ENCODE measurements around the gene RBM4. TPM values are rescaled to one million over a fixed set of nuclear protein-coding genes. Genes with fewer than 3 reads are reported as not detected.

RBM4 gene
- total RNA-seq, 6 experiments from 2014 or later: 130 to 147 (median 134) TPM

GRCh38 chr11:66593303-66593635 lies 45.2 kb upstream of the RBM4 start:
- no peak for TF ChIP-seq CTCF (IDR thresholded peaks at IDR 0.05)
- Mint-ChIP-seq H3K27ac (peak overlapping the region; percentile 96), H3K36me3 (ENCODE audit: low read depth) (peaks cover 4% of the 10 kb centered on the region; the same call in 1 of the 2 replicates), H3K4me3 (peak overlapping the region; percentile 99), H3K4me1 (ENCODE audit: low read depth) (peaks cover 14% of the 10 kb centered on the region), H3K9me3 (no peaks in the 10 kb centered on the region), H3K27me3 (ENCODE audit: insufficient read depth) (peaks cover 3% of the 10 kb centered on the region; the same call in 1 of the 2 replicates)
- DNase-seq: no peak

- H3K27me3 Mint-ChIP-seq (ENCODE audit: insufficient read depth): peaks cover 3% of the 10 kb centered on the region; the same call in 1 of the 2 replicates
- H3K27ac Mint-ChIP-seq: peak overlapping the region; percentile 96
- peak overlapping the region; percentile 99 for H3K4me3 Mint-ChIP-seq
- peaks cover 14% of the 10 kb centered on the region for H3K4me1 Mint-ChIP-seq (ENCODE audit: low read depth)
- no peak for TF ChIP-seq CTCF (IDR thresholded peaks at IDR 0.05)
- DNase-seq: no peak
- no peaks in the 10 kb centered on the region for H3K9me3 Mint-ChIP-seq
- H3K36me3 Mint-ChIP-seq (ENCODE audit: low read depth): peaks cover 4% of the 10 kb centered on the region; the same call in 1 of the 2 replicates
Measured at GRCh38 chr11:66593650-66594049, 44.9 kb upstream of the RBM4 start.

DNA sequence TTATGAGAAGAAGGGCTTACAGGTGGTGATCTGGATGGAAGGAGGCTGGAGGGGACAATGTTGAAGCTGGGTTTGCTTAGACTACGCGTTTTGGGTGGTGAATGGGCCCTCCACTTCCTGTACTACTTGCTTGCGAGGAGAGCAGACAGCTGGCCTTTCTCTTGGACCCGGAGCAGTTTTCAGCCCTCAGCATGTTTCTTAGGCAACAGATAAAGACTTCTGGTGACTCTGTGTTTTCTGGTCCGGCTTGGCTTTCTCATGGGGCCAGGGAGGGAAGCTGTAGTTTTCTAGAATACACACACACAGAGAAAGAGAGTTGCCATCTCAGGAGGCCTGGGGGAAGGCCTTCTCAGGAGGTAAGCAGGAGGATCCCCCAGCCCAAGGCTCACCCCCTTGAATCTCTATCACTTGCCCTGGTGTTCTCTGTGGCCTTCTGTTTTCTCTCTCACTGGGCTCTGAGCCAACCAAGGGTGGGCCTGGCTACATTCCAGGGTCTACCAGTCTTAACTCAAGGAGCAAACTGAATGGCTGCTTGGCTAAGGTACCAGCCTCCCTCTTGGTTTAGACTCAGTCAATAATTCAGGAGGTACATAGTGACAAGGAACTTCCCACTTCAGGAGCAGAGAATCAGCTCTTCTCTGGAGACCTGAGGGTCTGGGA lies 43.1 kb upstream of the RBM4 start:
- Mint-ChIP-seq H3K27ac (no peak overlapping the region), H3K4me1 (ENCODE audit: low read depth) (peaks cover 14% of the 10 kb centered on the region), H3K36me3 (ENCODE audit: low read depth) (peaks cover 4% of the 10 kb centered on the region; the same call in 1 of the 2 replicates), H3K9me3 (no peaks in the 10 kb centered on the region), H3K27me3 (ENCODE audit: insufficient read depth) (peaks cover 3% of the 10 kb centered on the region; the same call in 1 of the 2 replicates), H3K4me3 (no peak overlapping the region)
- DNase-seq: no peak
- TF ChIP-seq CTCF (IDR thresholded peaks at IDR 0.05): no peak

GRCh38 chr11:66598993-66599392 lies 39.5 kb upstream of the RBM4 start:
- Mint-ChIP-seq H3K27me3 (ENCODE audit: insufficient read depth) (no peaks in the 10 kb centered on the region), H3K27ac (no peak overlapping the region), H3K36me3 (ENCODE audit: low read depth) (0 out of 2 replicates have a peak, but pooled peaks cover 4% of the 10 kb centered on the region), H3K9me3 (no peaks in the 10 kb centered on the region), H3K4me3 (no peak overlapping the region), H3K4me1 (ENCODE audit: low read depth) (peaks cover 8% of the 10 kb centered on the region)
- no peak for TF ChIP-seq CTCF (IDR thresholded peaks at IDR 0.05)
- no peak for DNase-seq

DNA sequence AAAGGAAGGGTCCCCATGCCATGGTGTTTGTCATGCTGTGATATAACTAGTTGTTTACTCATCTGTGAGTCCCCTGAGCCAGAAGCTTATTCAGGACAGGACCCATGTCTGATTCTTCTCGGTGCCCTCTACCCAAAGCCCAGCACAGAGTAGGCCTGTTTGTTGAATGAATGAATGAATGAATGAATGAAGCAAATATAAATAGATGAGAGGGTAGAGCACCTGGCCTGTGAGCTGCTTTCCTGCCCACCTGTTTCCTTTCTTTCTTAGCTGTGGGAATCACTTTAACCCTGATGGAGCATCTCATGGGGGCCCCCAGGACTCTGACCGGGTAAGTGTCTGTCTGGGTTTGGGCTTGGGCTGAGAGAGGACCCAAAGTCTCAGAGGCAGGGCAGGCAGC lies 38.3 kb upstream of the RBM4 start:
- TF ChIP-seq CTCF (IDR thresholded peaks at IDR 0.05): no peak
- H3K27ac Mint-ChIP-seq: no peak overlapping the region
- 0 out of 2 replicates have a peak, but pooled peaks cover 4% of the 10 kb centered on the region for H3K36me3 Mint-ChIP-seq (ENCODE audit: low read depth)

More for the DNA sequence above, 38.3 kb upstream of the RBM4 start:
- Mint-ChIP-seq H3K27me3 (ENCODE audit: insufficient read depth) (no peaks in the 10 kb centered on the region), H3K4me1 (ENCODE audit: low read depth) (peaks cover 8% of the 10 kb centered on the region), H3K9me3 (no peaks in the 10 kb centered on the region), H3K4me3 (no peak overlapping the region)
- DNase-seq: no peak
